C1 segment of cervical spinal cord (tissue), 14 donors: Measurements from ENCODE around the gene PFKFB3.
A peak's percentile ranks its signal among the peaks of the same experiment; 100 is the strongest.
"Not testable (repeated sequence)": the region's sequence is repeated elsewhere in the genome, so short reads cannot be mapped to it uniquely, and the experiment has no call there.

Experiments used
- DNase-seq, 14 donors: peaks; one replicate each; lab custom pipeline; 2025; lab: John Stamatoyannopoulos, UW

Gene PFKFB3

DNA sequence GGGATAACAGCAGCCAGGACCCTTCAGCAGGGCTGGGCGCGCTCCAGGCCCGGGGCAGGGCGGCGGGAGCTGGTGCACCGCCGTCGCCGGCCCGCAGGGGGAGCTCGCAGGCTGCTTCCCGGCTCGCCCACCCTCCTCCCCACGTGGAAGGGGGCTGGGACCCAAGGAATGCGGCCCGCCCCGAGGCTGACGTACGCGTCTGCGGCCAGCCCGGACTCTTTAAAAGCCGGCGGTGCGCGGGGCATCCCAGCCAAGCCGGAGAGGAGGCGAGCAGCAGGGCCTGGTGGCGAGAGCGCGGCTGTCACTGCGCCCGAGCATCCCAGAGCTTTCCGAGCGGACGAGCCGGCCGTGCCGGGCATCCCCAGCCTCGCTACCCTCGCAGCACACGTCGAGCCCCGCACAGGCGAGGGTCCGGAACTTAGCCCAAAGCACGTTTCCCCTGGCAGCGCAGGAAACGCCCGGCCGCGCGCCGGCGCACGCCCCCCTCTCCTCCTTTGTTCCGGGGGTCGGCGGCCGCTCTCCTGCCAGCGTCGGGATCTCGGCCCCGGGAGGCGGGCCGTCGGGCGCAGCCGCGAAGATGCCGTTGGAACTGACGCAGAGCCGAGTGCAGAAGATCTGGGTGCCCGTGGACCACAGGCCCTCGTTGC is at the start of gene PFKFB3:
Gene PFKFB3 (plus strand): TSS at position 249 of the 647 bp plus-strand sequence. CDS start 329 bp downstream, at position 578.
- peak; percentile 50 to 98 (median 90) for DNase-seq

- DNase-seq = no peak
Observed at GRCh38 chr10:6153845-6154244, 48.9 kb upstream of the PFKFB3 start.

DNA sequence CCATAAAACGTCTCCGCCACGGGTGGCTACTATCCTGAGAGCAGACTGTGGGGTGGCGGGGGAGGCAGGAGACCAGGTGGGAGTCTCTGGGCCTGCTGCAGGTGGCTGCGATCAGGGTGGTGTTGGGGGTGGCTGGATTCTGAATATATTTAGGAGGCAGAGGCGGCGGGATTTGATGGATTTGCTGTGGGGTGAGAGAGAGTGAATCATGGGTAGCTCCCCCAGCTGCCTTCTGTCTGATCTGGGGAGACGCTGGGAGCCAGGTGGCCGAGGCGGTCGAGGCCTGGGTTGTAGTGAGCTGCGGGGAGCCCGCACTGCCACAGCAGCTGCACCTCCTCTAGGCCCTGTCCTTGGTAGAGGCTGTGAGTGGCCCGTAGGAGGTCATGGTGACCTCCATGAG is 48.2 kb upstream of the PFKFB3 start:
- DNase-seq = no peak

DNA sequence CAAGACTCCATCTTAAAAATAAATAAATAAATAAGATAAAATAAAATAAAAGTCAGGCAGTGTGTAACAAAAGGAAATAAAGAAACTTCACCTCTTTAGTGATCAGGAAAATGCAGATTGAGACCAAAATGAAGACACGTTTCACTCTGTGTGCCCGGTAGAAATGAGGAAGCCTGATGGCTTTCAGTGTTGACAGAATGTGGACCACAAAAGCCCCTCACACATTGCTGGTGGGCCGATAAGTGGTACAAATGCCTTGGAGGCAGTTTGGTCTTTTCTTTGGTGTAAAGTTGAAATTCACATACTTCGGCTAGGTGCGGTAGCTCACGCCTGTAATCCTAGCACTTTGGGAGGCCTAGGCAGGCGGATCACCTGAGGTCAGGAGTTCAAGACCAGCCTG is 44.5 kb upstream of the PFKFB3 start:
- no peak for DNase-seq

DNA sequence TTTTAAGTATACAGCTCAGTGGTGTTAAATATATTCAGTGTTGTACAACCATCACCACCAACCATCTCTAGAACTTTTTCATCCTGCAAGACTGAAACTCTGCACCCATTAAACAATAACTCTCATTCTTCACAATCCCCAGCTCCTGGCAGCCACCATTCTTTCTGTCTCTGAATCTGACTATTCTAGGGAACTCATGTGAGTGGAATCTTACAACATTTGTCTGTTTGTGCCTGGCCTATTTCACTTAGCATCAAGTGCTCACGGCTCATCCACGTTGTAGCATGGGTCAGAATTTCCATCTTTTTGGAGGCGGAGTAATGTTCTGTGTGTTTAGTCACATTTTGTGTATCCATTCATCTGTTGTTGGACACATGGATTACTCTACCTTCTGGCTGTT is 40.8 kb upstream of the PFKFB3 start:
- peak in 2 of 14 donors; percentile 20 to 35 for DNase-seq

GRCh38 chr10:6162589-6163356 is 40.0 kb upstream of the PFKFB3 start:
- DNase-seq = no peak

GRCh38 chr10:6163364-6164270 is 39.1 kb upstream of the PFKFB3 start:
- DNase-seq = peak; percentile 24 to 88 (median 72)

DNA sequence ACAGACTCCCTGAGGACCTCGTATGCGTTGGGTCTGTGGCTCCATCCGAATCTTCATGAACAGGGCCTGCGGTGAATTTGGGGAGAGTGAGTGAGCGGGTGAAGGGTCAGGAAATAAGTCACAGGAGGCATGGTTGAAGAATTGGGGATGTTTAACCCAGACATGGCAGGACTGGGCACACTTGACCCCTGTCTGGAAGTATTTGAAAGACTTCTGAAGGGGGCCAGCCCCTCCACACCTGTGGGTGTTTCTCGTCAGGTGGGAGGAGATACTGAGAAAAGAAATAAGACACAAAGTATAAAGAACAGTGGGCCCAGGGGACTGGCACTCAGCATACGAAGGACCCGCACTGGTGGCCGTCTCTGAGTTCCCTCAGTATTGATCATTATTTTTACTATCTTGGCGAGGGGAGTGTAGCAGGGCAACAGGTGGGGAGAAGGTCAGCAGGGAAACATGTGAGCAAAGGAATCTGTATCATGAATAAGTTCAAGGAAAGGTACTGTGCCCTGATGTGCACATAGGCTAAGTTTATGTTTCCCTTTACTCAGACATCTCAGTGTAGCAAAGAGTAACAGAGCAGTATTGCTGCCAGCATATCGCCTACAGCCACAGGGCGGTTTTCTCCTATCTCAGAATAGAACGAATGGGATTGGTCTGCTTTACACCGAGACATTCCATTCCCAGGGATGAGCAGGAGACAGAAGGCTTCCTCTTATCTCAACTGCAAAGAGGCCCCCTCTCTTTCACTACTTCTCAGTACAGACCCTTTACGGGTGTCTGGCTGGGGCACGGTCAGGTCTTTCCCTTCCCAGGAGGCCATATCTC is 38.2 kb upstream of the PFKFB3 start:
- DNase-seq = peak in 2 of 14 donors; percentile 6 to 65

DNA sequence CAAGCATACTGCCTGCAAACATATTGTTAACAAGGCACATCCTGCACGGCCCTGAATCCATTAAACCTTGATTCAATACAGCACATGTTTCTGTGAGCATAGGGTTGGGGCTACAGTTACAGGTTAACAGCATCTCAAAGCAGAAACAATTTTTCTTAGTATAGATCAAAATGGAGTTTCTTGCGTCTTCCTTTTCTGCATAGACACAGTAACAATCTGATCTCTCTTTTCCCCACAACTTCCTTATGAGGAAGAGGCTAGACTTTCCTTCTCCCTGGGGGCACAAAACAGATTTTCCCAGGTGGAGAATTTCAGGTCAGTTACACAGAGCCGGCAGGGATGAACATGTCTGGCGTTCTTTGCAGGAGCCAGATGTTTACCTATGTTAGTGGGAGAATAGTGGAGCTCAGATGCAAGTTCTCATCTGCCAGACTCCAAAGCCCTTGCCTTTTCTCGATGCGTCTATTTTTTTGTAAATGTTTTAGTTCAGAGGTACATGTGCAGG is 37.5 kb upstream of the PFKFB3 start:
- DNase-seq = no peak

DNA sequence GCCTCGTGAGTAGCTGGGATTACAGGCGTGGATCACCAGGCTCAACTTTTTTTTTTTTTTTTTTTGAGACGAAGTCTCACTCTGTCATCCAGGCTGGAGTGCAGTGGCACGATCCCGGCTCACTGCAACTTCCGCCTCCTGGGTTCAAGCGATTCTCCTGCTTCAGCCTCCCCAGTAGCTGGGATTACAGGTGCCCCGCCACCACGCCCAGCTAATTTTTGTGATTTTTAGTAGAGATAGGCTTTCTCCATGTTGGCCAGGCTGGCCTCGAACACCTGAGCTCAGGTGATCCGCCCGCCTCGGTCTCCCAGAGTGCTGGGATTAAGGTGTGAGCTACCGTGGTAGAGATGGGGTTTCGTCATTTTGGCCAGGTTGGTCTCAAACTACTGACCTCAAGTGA is 36.8 kb upstream of the PFKFB3 start:
- DNase-seq = not testable (repeated sequence)

GRCh38 chr10:6167456-6167855 is 35.3 kb upstream of the PFKFB3 start:
- DNase-seq = no peak

- DNase-seq = no peak
Observed at GRCh38 chr10:6168084-6168483, 34.6 kb upstream of the PFKFB3 start.

DNA sequence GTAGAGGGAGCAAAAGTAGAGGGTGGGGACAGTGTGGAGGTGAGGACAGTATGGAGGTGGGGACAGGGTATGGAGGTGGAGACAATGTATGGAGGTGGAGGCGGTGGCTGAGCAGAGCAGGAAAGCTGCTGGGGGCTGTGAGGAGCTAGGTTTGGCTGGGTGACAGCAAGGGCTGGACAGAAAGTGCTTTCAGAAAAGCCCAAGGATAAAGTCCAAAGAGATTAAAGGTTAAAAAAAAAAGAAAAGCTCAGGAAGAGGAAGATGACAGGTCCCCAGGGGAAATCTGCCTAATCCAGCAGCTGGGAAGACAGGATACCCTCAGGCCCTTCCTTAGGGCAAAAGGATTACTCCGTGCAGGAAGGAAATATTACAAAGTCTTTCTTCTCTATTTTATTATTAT is 32.1 kb upstream of the PFKFB3 start:
- no peak for DNase-seq

DNA sequence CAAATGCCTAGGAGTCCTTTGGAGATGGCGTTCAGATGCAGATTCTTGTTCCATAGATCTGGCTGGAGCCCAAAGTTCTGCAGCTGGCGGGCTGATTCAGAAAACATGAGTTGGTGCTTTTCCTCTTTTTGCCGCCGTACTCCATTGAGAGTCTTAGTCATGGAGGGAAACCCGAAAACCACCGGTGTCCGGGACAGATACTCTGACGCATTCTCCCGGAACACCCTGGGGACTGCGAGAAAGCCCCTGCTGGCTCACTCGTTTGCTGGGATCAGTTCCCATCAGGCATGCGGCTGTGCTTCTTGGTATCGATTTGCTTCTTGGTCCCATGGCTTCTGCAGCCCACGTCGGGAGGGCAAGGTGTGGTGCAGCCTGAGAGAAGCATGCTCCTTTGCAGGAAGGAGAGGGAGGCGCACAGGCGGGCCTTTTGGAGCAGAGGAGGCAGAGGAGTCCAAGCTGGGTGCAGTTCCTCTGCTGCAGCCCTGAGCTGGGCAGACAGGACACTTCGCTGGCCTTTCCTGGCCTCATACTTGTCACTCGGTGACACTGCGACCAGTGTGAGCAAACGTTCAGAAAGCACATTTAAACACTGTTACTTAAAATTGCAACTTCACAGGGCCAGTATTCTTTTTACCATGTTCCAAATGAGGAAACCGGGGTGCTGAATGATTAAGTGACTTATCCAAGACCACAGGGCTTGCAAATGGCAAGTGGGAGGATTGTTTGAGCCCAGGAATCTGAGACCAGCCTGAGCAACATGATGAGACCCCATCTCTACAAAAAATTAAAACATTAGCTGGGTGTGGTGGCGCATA is 30.6 kb upstream of the PFKFB3 start:
- DNase-seq = peak in 5 of 14 donors; percentile 23 to 86 (median 51)

DNA sequence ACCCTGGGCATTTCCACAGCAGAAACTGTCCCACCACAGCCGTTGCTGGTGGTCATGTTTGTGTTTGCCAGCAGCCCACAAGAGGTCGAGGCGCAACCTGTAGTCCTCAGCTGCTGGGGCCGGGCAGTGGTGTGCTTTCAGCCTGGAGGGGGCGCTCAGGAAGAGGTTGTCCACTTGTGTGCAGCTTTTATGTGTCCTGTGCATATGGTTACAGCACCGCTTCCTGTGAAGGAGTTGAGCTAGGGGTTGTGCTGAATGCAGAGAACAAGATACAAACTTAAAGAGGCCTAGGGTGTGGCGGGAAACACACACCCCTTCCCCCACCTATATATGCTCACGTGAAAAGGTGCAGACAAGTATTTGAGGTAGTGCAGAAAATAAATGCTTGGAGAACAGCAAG is 29.5 kb upstream of the PFKFB3 start:
- no peak for DNase-seq

- DNase-seq = peak in 8 of 14 donors; percentile 28 to 65 (median 32)
Observed at GRCh38 chr10:6174201-6174874, 28.4 kb upstream of the PFKFB3 start.

DNA sequence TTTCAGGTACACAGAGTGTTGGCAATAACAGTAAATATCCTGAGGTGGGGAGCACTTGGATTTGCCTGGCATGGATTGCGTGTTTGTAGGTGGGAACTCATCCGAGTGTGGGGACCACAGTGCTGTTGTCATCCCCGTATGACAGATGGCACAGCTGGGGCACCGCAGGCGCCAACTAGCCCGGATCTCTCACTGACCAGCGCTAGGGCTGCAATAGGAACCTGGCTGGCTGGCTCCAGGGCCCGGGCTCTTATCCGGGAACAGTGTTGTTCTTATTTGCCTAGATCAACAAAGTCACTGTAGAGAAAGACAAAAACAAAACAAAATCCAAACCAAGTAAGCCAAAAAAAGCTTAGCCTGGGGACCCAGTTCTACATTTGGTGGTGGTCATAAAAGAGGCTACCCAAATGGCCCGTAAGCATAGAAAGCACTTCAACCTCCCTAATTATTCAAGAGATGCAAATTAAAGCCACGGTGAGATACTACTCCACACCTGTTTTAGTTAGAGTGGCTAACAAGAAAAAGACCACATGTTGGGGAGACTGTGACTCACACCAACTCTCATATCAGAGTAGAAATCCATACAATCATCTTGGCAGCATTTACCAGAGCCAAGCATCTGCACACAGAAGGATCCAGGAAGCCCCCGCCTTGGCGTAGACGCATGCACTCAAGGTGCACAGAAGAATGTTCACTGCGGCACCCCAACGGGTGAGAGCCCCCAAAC is 27.2 kb upstream of the PFKFB3 start:
- peak in 3 of 14 donors; percentile 20 to 49 (median 28) for DNase-seq

DNA sequence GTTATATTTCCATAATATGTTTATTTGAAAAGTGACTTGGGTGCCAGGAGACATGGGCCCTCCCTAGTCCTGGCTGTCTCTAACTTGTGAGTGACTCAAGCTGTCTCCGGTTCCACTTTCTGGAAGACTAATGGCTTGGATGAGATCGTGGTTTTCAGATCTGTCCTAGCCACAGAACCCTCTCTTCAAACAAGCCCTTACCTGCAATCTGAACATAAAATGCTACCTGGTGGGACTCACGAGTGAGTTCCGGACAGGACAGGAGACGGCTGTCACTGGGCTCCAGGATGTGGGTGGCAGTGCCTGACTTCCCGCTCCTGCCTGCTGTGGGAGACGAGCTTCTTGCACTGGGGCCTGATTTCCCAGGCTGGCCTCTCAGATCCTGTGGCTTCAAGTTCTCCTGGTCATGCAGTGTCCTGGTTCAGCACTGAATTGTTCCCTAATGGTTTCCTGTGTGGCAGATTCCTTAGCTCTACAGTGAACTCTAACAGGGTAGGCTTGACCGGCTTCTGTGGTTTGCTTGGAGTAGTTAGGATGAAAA is 26.0 kb upstream of the PFKFB3 start:
- DNase-seq = peak in 1 of 14 donors; percentile 19
